Muscle of leg (tissue), 11 donors: ENCODE measurements around the gene PLEKHA4. TPM values are rescaled to one million over a fixed set of nuclear protein-coding genes. Genes with fewer than 3 reads are reported as not detected.
"Not testable (repeated sequence)": the region's sequence is repeated elsewhere in the genome, so short reads cannot be mapped to it uniquely, and the experiment has no call there.

Experiments used
- DNase-seq: peaks from one replicate; pipeline ENCODE4 v3.0.0; 2013
- H3K27ac ChIP-seq: one replicate; pipeline ENCODE4 v1.5.1; 2013; ENCODE audit warnings: mild to moderate bottlenecking, low read length, control low read depth
- H3K27me3 ChIP-seq: one replicate; pipeline ENCODE4 v1.6.1; 2013; ENCODE audit warnings: low read length; ENCODE audit not compliant: control insufficient read depth, insufficient read depth
- H3K36me3 ChIP-seq: one replicate; pipeline ENCODE4 v1.6.1; 2013; ENCODE audit warnings: low read length; ENCODE audit not compliant: control insufficient read depth, insufficient read depth
- H3K4me1 ChIP-seq: one replicate; pipeline ENCODE4 v1.6.1; 2013; ENCODE audit warnings: low read length; ENCODE audit not compliant: control insufficient read depth, insufficient read depth
- H3K4me3 ChIP-seq: one replicate; pipeline ENCODE4 v1.5.1; 2013; ENCODE audit warnings: low read length, control low read depth
- H3K9me3 ChIP-seq: replicated peaks from 2 replicates; pipeline ENCODE4 v1.6.1; 2013; ENCODE audit warnings: low read depth, low read length; ENCODE audit not compliant: control insufficient read depth
- WGBS: methylation state at CpG from one replicate; pipeline ENCODE4 v1.1.5; 2013; ENCODE audit warnings: missing lambda C conversion rate; ENCODE audit not compliant: insufficient coverage; 5-methylcytosine and 5-hydroxymethylcytosine counted together
- polyA plus RNA-seq, 8 donors: library from polyadenylated mRNA; unstranded; fragments of 120-200 nt; gene quantifications; one replicate each; pipeline versions ENCODE4 v1.2.1 to v1.2.3, GENCODE V29; 2013; ENCODE audit warnings: inconsistent platforms in 1 of 8, low replicate concordance in 1 of 8; ENCODE audit not compliant: insufficient read length in 8 of 8, insufficient read depth in 1 of 8
- total RNA-seq: library from RNA; stranded (reverse); fragments of 120-200 nt; gene quantifications from one replicate; pipeline ENCODE4 v1.2.4, GENCODE V29; 2013

The PLEKHA4 gene
- total and polyA plus RNA-seq, 9 donors = 18.7 to 59.0 (median 37.8) TPM

- DNase-seq = no peak
- H3K36me3 ChIP-seq = no peaks in the 10 kb centered on the region
- H3K4me3 ChIP-seq = no peak overlapping the region
- no peaks in the 10 kb centered on the region for H3K27me3 ChIP-seq
- peaks cover 19% of the 10 kb centered on the region for H3K4me1 ChIP-seq
- 89% methylated on average over 33 of the region's 44 CpGs for WGBS
- H3K27ac ChIP-seq = peak overlapping the region; percentile 18
- H3K9me3 ChIP-seq = no peaks in the 10 kb centered on the region
Observed at GRCh38 chr19:48799358-48800300, 68.8 kb downstream of the PLEKHA4 start.

- 61% methylated on average over 4 of the region's 6 CpGs for WGBS
- Histone ChIP-seq H3K27me3 (no peaks in the 10 kb centered on the region), H3K4me1 (peaks cover 19% of the 10 kb centered on the region), H3K9me3 (no peaks in the 10 kb centered on the region), H3K36me3 (no peaks in the 10 kb centered on the region), H3K4me3 (no peak overlapping the region), H3K27ac (peak overlapping the region; percentile 18)
- no peak for DNase-seq
Observed at GRCh38 chr19:48798937-48799336, 69.5 kb downstream of the PLEKHA4 start.

GRCh38 chr19:48797103-48797502 lies 71.3 kb downstream of the PLEKHA4 start:
- no peaks in the 10 kb centered on the region for H3K9me3 ChIP-seq
- H3K27me3 ChIP-seq = no peaks in the 10 kb centered on the region
- H3K36me3 ChIP-seq = no peaks in the 10 kb centered on the region
- 84% methylated on average over 6 of the region's 7 CpGs for WGBS
- no peak overlapping the region for H3K4me3 ChIP-seq
- H3K4me1 ChIP-seq = peaks cover 19% of the 10 kb centered on the region
- no peak overlapping the region for H3K27ac ChIP-seq
- no peak for DNase-seq

GRCh38 chr19:48796298-48797083 lies 71.9 kb downstream of the PLEKHA4 start:
- no peak for DNase-seq
- peak overlapping the region; percentile 88 for H3K27ac ChIP-seq
- no peaks in the 10 kb centered on the region for H3K9me3 ChIP-seq
- no peaks in the 10 kb centered on the region for H3K27me3 ChIP-seq
- no peak overlapping the region for H3K4me3 ChIP-seq
- peaks cover 19% of the 10 kb centered on the region for H3K4me1 ChIP-seq
- 93% methylated on average over 12 of the region's 20 CpGs for WGBS
- H3K36me3 ChIP-seq = no peaks in the 10 kb centered on the region

GRCh38 chr19:48795685-48796070 lies 72.7 kb downstream of the PLEKHA4 start:
- Histone ChIP-seq H3K4me1 (peaks cover 19% of the 10 kb centered on the region), H3K27me3 (no peaks in the 10 kb centered on the region), H3K27ac (peak overlapping the region; percentile 88), H3K4me3 (no peak overlapping the region), H3K36me3 (no peaks in the 10 kb centered on the region), H3K9me3 (no peaks in the 10 kb centered on the region)
- DNase-seq = no peak
- 46% methylated on average over 2 of the region's 2 CpGs for WGBS

- WGBS = 2% methylated on average over 38 of the region's 38 CpGs
- Histone ChIP-seq H3K9me3 (no peaks in the 10 kb centered on the region), H3K27me3 (no peaks in the 10 kb centered on the region), H3K4me1 (peaks cover 19% of the 10 kb centered on the region), H3K27ac (peak overlapping the region; percentile 88), H3K36me3 (no peaks in the 10 kb centered on the region), H3K4me3 (peak overlapping the region; percentile 56)
- peak; percentile 98 for DNase-seq
Observed at GRCh38 chr19:48795055-48795684, 73.2 kb downstream of the PLEKHA4 start.

GRCh38 chr19:48794291-48794690 lies 74.1 kb downstream of the PLEKHA4 start:
- Histone ChIP-seq H3K4me3 (no peak overlapping the region), H3K27me3 (no peaks in the 10 kb centered on the region), H3K36me3 (no peaks in the 10 kb centered on the region), H3K4me1 (peaks cover 17% of the 10 kb centered on the region), H3K9me3 (no peaks in the 10 kb centered on the region), H3K27ac (no peak overlapping the region)
- WGBS = 86% methylated on average over 4 of the region's 6 CpGs
- no peak for DNase-seq

GRCh38 chr19:48793271-48793670 lies 75.1 kb downstream of the PLEKHA4 start:
- Histone ChIP-seq H3K27ac (no peak overlapping the region), H3K4me3 (no peak overlapping the region), H3K27me3 (no peaks in the 10 kb centered on the region), H3K36me3 (no peaks in the 10 kb centered on the region), H3K4me1 (peaks cover 12% of the 10 kb centered on the region), H3K9me3 (no peaks in the 10 kb centered on the region)
- DNase-seq = no peak
- WGBS = 79% methylated on average over 4 of the region's 8 CpGs

GRCh38 chr19:48787331-48787730 lies 81.1 kb downstream of the PLEKHA4 start:
- 92% methylated on average over 9 of the region's 9 CpGs for WGBS
- H3K27me3 ChIP-seq, DNase-seq, H3K4me3 ChIP-seq, H3K27ac ChIP-seq, H3K9me3 ChIP-seq, H3K36me3 ChIP-seq, H3K4me1 ChIP-seq: not testable (repeated sequence)
